Mesothelial cell of epicardium (in vitro differentiated cells): ENCODE results near the gene OTOP1. TPM values are rescaled to one million over a fixed set of nuclear protein-coding genes. Genes with fewer than 3 reads are reported as not detected.
"Not testable (repeated sequence)": the region's sequence is repeated elsewhere in the genome, so short reads cannot be mapped to it uniquely, and the experiment has no call there.

Experiments
- DNase-seq, 2 experiments: peaks; one replicate each; pipeline ENCODE4 v3.0.0; 2021; ENCODE audit warnings: low spot score in 2 of 2; ENCODE audit not compliant: unreplicated experiment in 2 of 2
- H3K27ac Mint-ChIP-seq: 2 replicates; pipeline ENCODE4 v1.8.0; 2021; ENCODE audit warnings: mixed read lengths
- H3K27me3 Mint-ChIP-seq: 2 replicates; pipeline ENCODE4 v1.8.0; 2021; ENCODE audit warnings: low read depth, mixed read lengths
- H3K36me3 Mint-ChIP-seq: 2 replicates; pipeline ENCODE4 v1.8.0; 2021; ENCODE audit warnings: mixed read lengths
- H3K4me1 Mint-ChIP-seq: 2 replicates; pipeline ENCODE4 v1.8.0; 2021; ENCODE audit warnings: mixed read lengths
- H3K4me3 Mint-ChIP-seq: 2 replicates; pipeline ENCODE4 v1.8.0; 2021; ENCODE audit warnings: mild to moderate bottlenecking, moderate library complexity, mixed read lengths
- H3K9me3 Mint-ChIP-seq: 2 replicates; pipeline ENCODE4 v1.8.0; 2021; ENCODE audit warnings: mixed read lengths
- CTCF ChIP-seq: fragments of 200-600 bp; sonication (generic); IDR thresholded peaks from one replicate; pipeline ENCODE4 v1.5.0; 2021; ENCODE audit warnings: antibody characterized with exemption; ENCODE audit not compliant: unreplicated experiment
- total RNA-seq: library from RNA; stranded (reverse); gene quantifications from 3 replicates; pipeline ENCODE4 v1.2.1, GENCODE V29; 2021

Gene OTOP1
- total RNA-seq, 1 donor from 2014 or later: not detected

GRCh38 chr4:4204401-4204745 is 22.4 kb downstream of the OTOP1 start:
- no peaks in the 10 kb centered on the region for H3K4me1 Mint-ChIP-seq
- no peaks in the 10 kb centered on the region for H3K9me3 Mint-ChIP-seq
- DNase-seq: no peak
- H3K27me3 Mint-ChIP-seq: peaks cover 61% of the 10 kb centered on the region
- no peak overlapping the region for H3K4me3 Mint-ChIP-seq
- no peaks in the 10 kb centered on the region for H3K36me3 Mint-ChIP-seq
- no peak for TF ChIP-seq CTCF
- no peak overlapping the region for H3K27ac Mint-ChIP-seq

DNA sequence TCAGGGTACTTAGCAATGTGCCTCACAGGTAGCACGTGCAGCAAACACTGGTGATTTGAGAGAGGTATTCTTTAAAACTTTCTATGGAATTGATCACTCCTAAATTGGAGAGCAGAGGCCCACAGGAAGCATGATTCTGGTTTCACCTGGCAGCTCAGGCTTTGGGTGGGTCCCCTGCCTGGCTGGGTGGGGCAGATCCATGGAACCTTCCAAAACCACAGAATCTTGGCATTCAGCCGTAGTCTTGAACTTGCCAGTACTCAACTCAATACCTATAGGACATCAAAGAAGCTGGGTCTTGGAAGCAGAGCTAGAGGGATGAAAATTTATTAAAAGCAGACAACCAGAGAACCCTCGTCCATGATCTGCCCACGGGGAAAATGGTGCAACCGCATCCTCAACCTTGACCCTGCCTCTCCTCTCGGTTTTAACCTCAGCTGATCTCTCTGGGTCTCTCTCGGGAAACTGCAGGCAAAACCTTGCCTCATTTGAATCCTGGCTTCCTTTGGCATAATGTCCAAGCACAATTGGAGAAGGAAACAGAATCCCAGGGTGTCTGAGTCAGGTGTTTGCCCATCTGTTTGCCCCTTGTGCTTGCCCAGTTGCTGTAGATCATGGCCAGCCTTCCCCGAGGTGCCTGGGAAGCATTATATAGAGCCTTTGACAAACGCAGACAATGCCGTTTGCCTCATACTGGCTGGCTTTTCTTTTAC is 22.9 kb downstream of the OTOP1 start:
- H3K4me1 Mint-ChIP-seq: no peaks in the 10 kb centered on the region
- no peaks in the 10 kb centered on the region for H3K36me3 Mint-ChIP-seq
- no peak for DNase-seq
- H3K9me3 Mint-ChIP-seq: no peaks in the 10 kb centered on the region
- H3K27me3 Mint-ChIP-seq: peaks cover 60% of the 10 kb centered on the region
- no peak overlapping the region for H3K4me3 Mint-ChIP-seq
- no peak overlapping the region for H3K27ac Mint-ChIP-seq
- TF ChIP-seq CTCF: no peak

GRCh38 chr4:4202510-4202909 is 24.2 kb downstream of the OTOP1 start:
- no peaks in the 10 kb centered on the region for H3K4me1 Mint-ChIP-seq
- peaks cover 50% of the 10 kb centered on the region for H3K27me3 Mint-ChIP-seq
- H3K27ac Mint-ChIP-seq: no peak overlapping the region
- TF ChIP-seq CTCF: no peak
- no peak for DNase-seq
- no peaks in the 10 kb centered on the region for H3K36me3 Mint-ChIP-seq
- H3K9me3 Mint-ChIP-seq: no peaks in the 10 kb centered on the region
- no peak overlapping the region for H3K4me3 Mint-ChIP-seq

DNA sequence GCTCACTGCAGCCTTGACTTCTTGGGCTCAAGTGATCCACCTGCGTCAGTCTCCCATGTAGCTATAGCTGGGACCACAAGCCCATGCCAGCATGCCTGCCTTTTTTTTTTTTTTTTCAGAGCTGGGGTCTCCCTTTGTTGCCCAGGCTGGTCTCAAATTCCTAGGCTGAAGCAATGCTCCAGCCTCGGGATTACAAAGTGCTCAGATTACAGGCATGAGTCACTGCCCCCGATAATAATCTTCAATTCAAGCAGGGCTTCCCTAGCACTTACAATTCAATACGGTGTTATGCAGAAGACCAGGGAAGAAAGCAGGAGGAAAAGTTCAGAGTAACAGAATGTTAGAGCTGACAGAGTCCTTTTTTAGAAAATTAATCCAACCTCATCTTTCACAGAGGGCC is 26.1 kb downstream of the OTOP1 start:
- peaks cover 39% of the 10 kb centered on the region for H3K27me3 Mint-ChIP-seq
- no peaks in the 10 kb centered on the region for H3K4me1 Mint-ChIP-seq
- TF ChIP-seq CTCF: no peak
- H3K9me3 Mint-ChIP-seq: peaks cover 3% of the 10 kb centered on the region
- no peak overlapping the region for H3K4me3 Mint-ChIP-seq
- no peak for DNase-seq
- H3K27ac Mint-ChIP-seq: no peak overlapping the region
- no peaks in the 10 kb centered on the region for H3K36me3 Mint-ChIP-seq

- no peak overlapping the region for H3K4me3 Mint-ChIP-seq
- no peaks in the 10 kb centered on the region for H3K4me1 Mint-ChIP-seq
- peaks cover 3% of the 10 kb centered on the region for H3K9me3 Mint-ChIP-seq
Observed at GRCh38 chr4:4195354-4195753, 31.4 kb downstream of the OTOP1 start.

GRCh38 chr4:4188557-4188956 is 38.2 kb downstream of the OTOP1 start:
- not testable (repeated sequence) for H3K9me3 Mint-ChIP-seq, H3K4me3 Mint-ChIP-seq, H3K36me3 Mint-ChIP-seq, H3K27ac Mint-ChIP-seq, DNase-seq, H3K4me1 Mint-ChIP-seq
- peaks cover 72% of the 10 kb centered on the region for H3K27me3 Mint-ChIP-seq

More at GRCh38 chr4:4195354-4195753, 31.4 kb downstream of the OTOP1 start:
- no peak overlapping the region for H3K27ac Mint-ChIP-seq
- no peak for DNase-seq
- peaks cover 46% of the 10 kb centered on the region for H3K27me3 Mint-ChIP-seq
- no peaks in the 10 kb centered on the region for H3K36me3 Mint-ChIP-seq
- no peak for TF ChIP-seq CTCF
